ENCODE results near the gene ADARB2.

ADARB2 gene

GRCh38 chr10:1660815-1661214 is 76.5 kb downstream of the ADARB2 start:
- no peak for DNase-seq

- DNase-seq = no peak
These were observed 76.9 kb downstream of the ADARB2 start for GRCh38 chr10:1660386-1660785.

- no peak for DNase-seq
These were observed 78.0 kb downstream of the ADARB2 start for GRCh38 chr10:1659221-1659791.

GRCh38 chr10:1658658-1659057 is 78.7 kb downstream of the ADARB2 start:
- no peak for DNase-seq

- no peak for DNase-seq
These were observed 79.8 kb downstream of the ADARB2 start for GRCh38 chr10:1657479-1657878.

- DNase-seq = no peak
These were observed 82.0 kb downstream of the ADARB2 start for GRCh38 chr10:1655367-1655766.

- DNase-seq = no peak
These were observed 82.4 kb downstream of the ADARB2 start for GRCh38 chr10:1654811-1655356.

- DNase-seq = no peak
These were observed 83.1 kb downstream of the ADARB2 start for GRCh38 chr10:1654247-1654646.

- DNase-seq = no peak
These were observed 84.0 kb downstream of the ADARB2 start for GRCh38 chr10:1653321-1653720.

- DNase-seq = no peak
These were observed 85.2 kb downstream of the ADARB2 start for GRCh38 chr10:1652151-1652550.

- no peak for DNase-seq
These were observed 85.9 kb downstream of the ADARB2 start for GRCh38 chr10:1651270-1651966.

GRCh38 chr10:1650542-1651269 is 86.6 kb downstream of the ADARB2 start:
- DNase-seq = peak; percentile 24

GRCh38 chr10:1648648-1649047 is 88.7 kb downstream of the ADARB2 start:
- no peak for DNase-seq

- no peak for DNase-seq
These were observed 91.0 kb downstream of the ADARB2 start for GRCh38 chr10:1646332-1646731.

GRCh38 chr10:1645896-1646295 is 91.4 kb downstream of the ADARB2 start:
- DNase-seq = no peak

GRCh38 chr10:1644191-1644711 is 93.1 kb downstream of the ADARB2 start:
- DNase-seq = no peak

GRCh38 chr10:1643908-1644179 is 93.5 kb downstream of the ADARB2 start:
- DNase-seq = no peak

GRCh38 chr10:1643161-1643907 is 94.0 kb downstream of the ADARB2 start:
- DNase-seq = no peak

GRCh38 chr10:1642600-1643160 is 94.6 kb downstream of the ADARB2 start:
- DNase-seq = no peak

- DNase-seq = no peak
These were observed 95.9 kb downstream of the ADARB2 start for GRCh38 chr10:1641402-1641801.

GRCh38 chr10:1638889-1639419 is 98.4 kb downstream of the ADARB2 start:
- DNase-seq = peak; percentile 36

GRCh38 chr10:1635340-1635739 is 102.0 kb downstream of the ADARB2 start:
- DNase-seq = no peak

- no peak for DNase-seq
These were observed 103.1 kb downstream of the ADARB2 start for GRCh38 chr10:1634239-1634638.

Measured in NCI-H146 (cell line).